ENCODE results near the gene ANKS6.

The ANKS6 gene

DNA sequence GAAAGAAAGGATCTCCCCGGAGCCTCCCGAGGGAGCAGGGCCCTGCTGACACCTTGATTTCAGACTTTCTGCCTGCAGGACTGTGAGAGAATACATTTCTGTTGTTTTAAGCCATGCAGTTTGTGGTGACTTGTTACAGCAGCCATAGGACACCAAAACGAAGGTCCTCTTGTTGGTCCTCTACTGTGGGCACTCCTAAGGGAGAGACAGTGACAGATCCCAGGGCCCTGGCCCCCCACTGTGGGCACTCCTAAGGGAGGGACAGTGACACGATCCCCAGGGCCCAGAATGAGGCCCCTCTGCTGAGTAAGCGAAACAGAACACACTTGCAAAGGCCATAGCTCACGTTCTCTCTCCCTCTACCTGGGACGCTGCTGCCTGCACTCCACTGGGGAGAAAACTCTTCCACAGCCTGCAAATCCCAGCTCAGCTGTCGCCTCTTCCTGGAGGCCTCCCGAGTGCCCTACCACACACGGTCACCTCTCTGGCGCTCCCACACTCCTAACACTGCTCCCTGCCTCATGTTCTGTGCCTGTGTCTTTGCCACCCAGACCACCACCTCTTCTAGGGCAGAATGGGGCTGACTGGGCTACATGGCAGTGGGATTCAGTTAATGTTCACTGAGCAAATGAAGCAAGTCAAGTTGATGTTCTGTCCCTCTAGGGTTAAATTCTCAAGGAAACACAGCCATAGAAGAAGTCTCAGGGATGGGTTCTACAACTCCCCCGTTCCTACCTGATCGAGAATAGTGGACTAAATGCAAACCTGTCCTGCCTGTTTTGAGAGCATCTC, 23.8 kb downstream of the ANKS6 start:
- DNase-seq (ENCODE audit: low read depth in 2 of 2): no peak

DNA sequence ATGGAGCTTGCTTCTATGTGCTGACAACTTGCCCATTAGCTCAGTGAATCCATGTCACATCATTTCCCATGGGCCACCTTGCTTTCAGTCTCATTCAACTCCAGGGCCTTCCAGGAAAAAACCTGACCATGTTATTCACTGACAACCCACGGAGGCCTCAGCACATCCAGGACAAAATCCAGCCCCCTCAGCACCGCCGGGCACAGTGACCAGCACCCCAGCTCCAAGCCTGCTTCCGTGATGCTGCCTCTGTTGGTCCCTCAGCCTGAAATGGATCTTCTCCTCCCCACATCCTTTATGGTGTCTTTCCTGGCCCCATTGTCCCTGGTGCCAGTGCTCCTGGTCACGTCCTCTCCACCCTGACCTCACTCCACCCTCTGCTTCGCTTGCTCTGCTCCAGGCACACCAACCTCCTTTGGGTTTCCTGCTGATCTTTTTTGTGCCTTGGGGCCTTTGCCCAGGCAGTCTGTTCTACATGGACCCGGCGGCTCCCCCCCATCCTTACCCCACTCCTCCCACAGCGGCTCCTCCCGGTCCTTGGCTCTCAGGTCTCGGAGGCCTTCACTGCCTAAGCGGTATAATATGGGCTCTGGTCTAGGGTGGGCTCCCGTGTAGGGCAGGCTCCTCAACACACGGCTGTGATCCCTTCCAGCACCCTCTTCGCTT, 25.0 kb downstream of the ANKS6 start:
- no peak for DNase-seq (ENCODE audit: low read depth in 2 of 2)

DNA sequence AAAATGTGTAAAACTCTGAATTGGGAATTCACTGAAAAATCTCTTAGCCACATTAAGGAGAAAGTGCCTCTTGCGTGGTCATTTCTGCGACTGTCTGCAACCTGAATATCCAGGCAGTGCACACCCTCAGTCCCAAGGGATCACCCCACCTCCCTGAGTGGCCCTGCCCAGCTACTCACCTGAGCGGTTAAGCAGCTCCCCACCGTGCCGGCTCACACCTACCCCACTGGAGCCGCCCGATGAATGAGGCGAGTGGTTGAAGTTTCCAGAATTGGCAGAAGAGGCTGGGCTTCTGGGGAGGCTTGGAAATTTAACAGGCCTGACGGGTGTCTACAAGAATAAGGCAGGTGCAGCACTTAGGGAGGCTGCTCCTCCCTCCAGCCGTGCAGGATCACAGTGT, 25.6 kb downstream of the ANKS6 start:
- DNase-seq (ENCODE audit: low read depth in 2 of 2): no peak

DNA sequence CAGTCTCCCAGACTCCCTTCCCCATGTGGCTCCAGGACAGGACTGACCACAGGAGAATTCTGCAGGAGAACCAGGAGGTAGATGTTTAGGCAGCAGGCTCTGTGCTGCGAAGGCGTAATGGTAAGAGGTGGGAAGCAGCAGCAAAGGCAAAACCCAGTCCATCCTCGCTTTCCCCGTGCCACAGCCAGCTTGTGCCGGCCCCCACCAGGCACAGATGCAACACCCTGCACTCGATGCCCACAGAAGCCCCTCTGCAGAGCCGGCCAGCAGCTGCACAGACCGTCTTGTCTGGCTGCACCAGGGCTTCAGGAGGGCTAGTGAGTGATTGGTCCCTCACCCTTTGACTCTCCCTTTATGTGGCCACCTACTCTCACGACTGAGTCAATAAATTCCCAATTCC, 28.0 kb downstream of the ANKS6 start:
- no peak for DNase-seq (ENCODE audit: low read depth in 2 of 2)

DNA sequence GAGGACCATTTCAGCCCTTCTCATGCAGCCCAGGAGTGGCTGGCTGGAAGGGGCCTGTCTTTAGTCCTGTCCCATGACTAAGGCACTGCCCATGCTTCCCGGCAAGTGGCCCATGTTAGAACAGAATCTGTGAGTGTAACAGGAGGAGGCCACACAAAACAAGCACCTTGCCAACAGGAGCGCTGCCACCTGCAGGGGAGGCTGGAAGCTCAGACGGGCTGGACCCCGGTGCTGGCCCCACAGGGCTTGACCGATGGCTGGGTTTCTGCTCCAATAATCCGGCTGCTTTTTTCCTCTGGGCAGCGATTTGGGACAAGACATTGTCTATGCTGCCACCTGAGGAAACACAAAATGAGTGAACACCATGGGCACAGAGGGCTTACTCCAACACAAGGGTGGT, 28.4 kb downstream of the ANKS6 start:
- DNase-seq (ENCODE audit: low read depth in 2 of 2): no peak

DNA sequence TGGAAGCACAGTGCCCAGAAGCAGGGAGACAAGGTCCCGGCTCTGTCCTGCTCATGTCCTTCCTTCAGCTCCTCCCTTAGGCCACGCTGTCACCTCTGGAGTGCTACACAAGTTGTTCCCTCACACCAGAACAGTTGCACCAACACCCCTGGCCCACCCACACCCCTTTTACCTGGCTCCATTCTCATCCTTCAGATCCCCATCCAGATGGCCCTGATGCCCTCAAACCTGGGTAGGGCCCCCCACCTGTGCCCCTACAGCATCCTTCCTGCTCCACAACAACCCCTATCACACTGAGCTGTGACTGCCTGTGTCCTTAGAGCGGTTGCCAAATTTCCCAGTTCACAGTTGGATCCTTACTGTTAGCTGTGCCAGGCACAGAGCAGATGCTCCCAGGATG, 29.2 kb downstream of the ANKS6 start:
- DNase-seq (ENCODE audit: low read depth in 2 of 2): no peak

DNA sequence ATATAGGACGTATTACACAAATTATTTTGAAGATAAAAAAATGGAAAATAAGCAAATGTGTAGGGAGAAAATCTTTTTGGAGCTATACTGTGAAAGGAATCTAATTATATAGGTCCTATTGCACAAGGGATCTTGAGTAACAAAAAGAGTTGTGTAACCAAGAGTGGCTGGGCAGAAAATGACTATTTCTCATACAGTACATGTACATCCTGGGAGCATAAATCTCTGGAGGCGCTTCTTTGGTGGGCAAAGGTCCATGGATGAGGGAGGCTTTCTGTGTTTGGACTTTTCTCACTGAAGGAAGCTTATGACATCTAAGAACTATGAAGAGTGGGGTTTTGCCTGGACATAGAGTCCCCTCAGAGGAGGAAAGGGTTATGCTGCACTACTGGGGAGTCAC, 29.8 kb downstream of the ANKS6 start:
- no peak for DNase-seq (ENCODE audit: low read depth in 2 of 2)

DNA sequence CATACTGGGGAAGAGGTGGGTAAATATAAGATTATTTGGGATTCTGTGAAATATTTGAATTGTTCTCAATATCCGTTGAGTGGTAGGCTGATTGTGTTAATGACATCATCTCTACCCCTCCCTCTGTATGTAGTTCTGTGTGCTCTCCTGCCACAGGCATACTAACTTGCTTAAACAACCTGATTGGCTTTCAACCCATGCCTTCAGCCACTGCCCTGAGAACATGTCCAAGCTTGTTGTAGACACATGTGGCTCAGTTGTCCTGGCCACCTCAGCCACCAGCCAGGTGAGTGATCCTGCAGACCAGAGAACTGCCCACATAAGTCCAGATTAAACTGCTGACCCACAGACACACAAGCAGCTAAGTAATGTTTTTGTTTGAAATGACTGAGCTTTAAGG, 31.1 kb downstream of the ANKS6 start:
- DNase-seq (ENCODE audit: low read depth in 2 of 2): no peak

DNA sequence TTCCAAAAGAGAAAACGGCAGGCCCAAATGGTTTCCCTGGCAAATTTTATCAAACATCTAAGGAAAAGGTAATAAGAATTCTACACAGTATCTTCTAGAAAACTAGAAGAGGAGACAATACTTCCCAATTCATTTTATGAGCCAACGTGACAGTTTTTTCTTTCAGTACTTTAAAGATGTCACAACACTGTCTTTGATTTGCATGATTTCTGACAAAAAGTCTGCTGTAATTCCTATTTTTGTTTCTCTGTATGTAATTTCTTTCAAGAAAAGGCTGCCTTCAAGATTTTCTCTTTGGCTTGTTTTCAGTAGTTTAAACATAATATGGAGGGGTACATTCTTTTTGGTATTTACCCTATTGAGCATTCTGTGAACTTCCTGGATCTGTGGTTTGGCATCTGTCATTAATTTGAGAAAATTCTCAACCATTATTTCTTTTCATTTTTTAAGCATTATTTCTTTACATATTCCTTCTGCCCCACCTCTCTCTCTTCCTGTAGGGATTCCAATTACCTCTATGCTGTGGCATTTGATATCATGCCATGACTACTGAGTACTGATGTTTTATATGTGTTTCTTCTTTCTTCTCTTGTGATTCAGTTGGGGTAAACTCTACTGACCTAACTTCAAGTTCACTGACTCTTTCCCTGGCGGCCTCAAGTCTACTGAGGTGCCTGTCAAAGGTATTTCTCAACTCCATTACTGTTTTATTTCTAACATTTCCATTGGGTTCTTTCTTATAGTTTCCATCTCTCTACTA, 32.2 kb downstream of the ANKS6 start:
- no peak for DNase-seq (ENCODE audit: low read depth in 2 of 2)

DNA sequence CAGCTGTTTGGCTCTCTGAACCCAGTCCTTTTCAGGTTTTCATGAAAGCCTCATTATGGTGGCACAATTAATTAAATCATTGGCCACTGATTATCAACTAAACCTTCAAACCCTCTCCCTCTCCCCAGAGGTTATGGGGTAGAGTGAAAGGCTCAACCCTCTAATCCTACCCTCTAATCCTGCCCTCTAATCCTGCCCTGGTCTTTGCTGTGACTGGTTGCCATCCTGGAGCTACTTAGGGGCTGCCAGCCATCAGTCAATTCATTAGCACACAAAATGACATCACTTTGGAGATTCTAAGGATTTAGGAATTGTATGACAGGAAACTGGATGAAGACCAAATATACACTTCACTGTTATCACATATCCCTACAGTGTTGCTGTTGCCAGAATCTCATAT, 36.1 kb downstream of the ANKS6 start:
- no peak for DNase-seq (ENCODE audit: low read depth in 2 of 2)

DNA sequence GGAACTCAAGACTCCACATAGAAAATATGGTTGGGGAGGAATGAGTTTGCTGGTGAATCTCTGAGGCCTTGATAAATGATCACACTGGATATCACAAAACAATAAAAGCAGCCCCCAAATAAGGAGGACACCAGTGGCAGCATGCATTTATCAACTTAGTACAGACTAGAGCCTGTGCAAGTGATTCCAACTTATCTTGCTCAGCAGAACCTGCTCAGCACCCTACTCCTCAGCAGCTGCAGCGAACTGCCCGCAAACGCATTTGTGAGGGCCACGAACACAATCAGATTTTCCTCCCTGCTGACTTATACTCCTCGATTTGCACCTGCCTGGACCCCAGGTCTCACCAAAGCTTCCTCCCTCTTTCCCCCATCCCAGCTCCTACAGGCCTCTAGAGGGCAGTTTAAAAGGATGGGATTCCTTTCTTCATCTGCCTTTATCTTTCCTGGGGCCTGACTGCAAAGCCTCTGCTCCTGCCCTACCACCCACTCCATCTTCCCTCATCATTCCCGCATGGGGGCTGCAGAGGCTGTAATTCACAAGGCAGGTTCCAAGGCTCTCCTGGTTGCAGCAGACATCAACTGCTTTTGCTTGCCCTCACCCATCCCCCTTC, 41.2 kb downstream of the ANKS6 start:
- DNase-seq (ENCODE audit: low read depth in 2 of 2): no peak

DNA sequence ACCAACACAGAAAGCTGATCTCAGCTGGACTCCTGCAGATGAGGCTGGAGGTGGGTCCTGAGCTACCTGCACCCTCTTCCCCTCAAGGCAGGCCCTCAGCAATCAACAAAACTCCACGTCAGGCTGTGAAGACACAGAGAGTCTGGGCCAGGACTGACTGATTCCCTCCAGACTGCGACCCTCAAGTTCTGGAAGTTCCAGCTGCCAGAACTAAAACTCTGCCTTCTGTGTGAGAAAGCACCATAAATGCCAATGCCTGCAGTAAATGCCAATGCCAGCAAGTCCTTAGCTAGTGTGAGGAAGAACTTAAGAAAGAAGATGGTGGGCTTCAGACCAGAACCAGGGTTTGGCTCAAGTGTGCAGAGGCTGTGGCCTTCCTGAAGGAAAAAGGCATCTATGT, 45.1 kb downstream of the ANKS6 start:
- DNase-seq (ENCODE audit: low read depth in 2 of 2): no peak

DNA sequence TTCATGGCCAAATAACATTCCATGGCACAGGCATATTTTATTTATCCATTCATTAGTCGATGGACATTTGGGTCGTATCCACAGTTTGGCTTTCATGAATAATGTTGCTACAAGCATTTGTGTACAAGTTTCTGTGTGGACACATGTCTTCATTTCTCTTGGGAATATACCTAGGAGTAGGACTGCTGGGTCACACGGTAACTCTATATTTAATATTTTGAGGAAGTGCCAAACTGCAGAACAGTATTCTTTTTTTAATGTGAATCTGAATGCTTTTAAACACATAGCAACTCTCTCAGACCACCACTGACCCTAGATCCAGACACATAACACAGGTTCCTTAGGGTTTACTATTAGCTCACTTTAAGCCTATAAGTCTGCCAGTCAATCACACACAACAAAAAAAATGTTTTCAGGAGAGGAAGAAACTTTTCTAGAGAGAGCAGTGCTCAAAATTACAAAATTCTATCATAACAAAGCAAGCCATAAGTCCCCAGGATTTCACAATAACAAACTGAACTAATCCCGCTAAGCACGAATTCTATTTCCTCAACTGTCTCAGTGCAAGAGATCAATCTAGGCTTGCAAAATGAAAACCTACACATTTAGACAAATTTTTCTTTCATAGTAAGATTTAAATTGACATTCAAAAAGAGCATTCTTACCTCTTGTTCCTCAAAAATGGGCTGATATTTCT, 45.8 kb downstream of the ANKS6 start:
- no peak for DNase-seq (ENCODE audit: low read depth in 2 of 2)

DNA sequence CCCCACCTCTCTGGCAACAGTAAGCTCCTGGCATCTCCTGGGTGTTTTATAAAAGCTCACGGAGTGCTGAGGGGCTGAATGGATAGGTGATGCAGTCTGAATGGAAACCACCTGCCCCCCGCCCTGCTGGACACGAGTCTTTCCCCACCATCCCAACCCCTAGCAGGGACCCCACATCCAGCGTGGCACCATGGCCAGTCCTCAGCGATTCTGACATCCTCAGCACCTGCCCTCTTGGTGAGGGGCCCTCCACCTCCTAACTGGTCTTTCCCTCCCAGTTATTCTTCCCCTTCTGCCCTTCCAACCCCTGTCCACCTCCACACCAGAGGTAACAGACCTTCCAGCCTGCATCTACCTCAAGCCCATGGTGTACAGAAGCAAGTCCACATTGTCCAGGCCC, 48.9 kb downstream of the ANKS6 start:
- no peak for DNase-seq (ENCODE audit: low read depth in 2 of 2)

DNA sequence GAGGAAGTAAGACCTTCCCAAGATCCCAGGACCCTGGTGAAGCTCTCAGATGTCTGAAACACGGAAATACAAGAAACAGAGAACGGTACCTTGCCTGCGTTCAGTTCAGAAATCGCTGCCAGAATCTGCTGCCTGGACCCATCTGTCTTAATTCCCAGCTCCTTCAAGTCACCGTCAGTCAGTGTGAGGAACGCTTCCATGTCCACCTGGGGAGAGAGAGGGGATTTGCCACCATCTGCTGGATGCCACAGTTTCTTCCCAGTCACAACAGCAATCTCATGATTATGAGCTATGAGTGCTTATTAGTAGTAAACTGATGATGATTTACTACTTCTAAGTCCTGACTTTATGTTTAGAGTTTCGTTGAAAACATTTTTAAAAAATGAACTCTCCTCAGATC, 50.9 kb downstream of the ANKS6 start:
- no peak for DNase-seq (ENCODE audit: low read depth in 2 of 2)

DNA sequence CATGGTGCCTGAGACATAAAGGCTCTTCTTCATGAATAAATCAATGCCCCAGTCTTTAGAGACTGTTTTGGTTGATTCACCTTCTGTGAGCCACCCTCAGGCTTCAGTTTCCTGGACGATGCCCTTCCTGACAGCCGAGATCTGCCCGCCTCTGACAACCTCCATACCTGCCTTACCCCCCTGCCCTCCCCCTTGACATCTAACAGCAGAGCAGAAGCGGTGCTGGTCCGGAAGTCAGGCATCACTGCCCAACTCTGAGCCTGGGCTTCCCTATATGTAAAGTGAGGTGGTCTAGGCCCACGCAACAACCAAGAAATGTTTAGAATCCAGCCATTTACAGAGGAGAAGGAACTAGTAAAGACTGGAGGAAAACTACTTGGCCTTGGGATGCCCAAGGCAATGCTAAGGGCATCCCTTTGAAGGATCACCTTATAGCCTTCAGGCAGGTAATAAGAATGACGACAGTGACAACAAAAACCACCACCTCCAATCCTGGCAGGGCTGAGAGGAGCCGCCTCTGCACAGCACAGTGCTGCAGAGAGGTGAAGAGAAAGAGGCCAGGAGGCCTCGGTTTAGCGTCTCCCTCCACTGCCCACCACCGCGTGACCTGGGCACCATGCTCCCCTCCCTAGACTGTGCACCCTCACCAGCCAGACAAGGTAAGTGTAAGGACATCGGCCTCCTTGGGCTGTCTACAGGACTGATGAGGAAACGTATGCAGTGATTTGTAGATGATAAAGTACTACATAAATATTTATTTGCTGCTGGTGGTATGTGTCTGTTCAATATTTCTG, 52.3 kb downstream of the ANKS6 start:
- no peak for DNase-seq (ENCODE audit: low read depth in 2 of 2)

DNA sequence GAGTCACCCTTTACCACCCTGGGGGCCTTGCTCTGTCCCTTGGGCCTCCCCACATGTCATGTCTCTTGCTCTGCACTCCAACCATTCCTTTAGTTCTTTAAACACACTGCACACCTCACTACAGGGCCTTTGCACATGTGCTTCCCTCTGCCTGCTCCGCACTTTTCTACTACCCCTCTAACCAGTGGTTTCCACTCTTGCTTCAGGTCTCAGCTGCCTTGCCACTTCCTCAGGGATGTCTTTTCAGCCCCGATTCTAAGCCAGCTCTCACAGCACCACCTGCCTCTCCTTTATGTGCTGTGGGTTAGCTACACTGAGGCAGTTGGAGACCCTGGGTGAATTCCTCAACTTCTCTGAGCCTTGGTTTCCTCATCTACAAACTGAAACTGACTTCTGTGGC, 53.0 kb downstream of the ANKS6 start:
- no peak for DNase-seq (ENCODE audit: low read depth in 2 of 2)

DNA sequence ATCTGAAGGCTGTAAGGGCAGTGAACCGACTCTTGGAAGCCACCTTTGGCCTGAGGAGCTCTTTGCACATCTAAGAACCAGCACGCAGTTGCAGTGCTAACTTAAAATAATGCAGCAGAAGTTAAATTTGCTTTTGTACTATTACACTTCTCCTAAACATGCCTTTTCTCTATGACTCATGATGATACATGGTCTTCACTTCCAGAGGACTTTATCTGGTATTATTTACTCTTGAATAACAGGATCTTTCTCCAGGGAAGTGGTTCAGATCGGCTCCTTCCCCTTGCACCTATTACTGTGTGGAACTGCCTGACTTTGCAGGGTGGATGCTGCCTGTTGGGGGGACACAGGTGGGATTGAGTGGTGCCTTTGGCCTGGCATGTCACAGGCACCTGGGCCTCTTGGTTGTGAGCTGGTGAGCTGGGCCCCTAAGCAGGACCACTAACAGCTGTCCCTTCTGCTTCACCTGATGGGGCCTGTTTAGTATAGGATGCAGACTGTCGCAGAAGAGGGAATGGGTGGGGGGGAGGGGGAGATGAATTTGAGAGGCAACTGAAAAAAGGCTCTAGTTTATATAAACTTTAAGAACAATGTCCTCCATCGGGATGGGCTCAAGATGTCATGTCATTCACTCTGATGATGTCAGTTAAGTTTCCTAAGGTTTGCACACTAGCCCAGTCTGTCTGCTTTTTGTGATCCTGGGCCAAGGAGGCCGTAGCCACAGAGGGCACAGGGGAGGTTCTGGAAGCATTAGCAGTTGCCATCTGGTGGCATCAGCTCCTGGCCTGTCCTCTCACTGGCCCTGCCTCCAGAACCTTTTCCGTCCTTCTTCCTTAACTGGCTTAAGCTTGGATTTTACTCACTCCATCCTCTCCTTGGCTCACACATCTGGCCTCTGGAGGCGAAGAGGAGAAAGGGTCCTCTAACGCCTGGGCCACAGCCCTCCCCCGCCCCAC, 53.8 kb downstream of the ANKS6 start:
- no peak for DNase-seq (ENCODE audit: low read depth in 2 of 2)

DNA sequence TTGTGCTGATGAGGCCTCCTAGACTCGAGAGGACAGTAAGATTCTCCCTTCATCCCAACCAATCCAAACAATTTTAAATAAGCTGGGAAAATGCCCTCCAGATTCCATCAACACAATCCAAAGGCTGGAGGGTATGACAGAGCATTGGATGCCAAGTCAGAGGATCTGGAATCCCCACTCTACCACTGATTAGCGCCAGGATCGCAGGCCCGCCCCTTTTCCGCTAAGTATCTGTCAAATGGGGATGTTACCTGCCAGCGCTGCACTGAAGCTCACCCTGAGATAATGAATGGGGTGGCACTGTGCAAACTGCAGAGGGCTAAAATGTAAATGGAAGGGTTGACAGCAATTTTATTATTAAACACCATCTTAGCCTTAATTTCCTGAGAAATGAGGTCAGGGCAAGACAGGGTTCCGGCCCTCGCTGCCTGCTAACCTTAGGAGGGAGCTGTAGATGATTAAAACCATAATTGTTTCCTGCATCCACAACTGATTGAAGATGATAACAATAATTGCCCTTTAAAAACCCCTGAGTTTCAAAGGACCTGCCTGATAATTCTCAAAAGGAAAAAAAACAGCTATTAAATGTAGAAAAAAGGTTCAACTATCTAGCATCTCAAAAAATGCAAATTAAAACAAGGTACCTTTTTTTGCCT, 56.0 kb downstream of the ANKS6 start:
- no peak for DNase-seq (ENCODE audit: low read depth in 2 of 2)
